ENCODE measurements around the gene HOXD11.
A peak's percentile ranks its signal among the peaks of the same experiment; 100 is the strongest.

HOXD11 gene

GRCh38 chr2:176130957-176131847, 24.1 kb downstream of the HOXD11 start:
- no peak for DNase-seq (ENCODE audit: low spot score)
- no peak for FAIRE-seq

- no peak for FAIRE-seq
These were observed 24.7 kb downstream of the HOXD11 start for GRCh38 chr2:176131848-176132158.

GRCh38 chr2:176132205-176133171, 25.4 kb downstream of the HOXD11 start:
- DNase-seq (ENCODE audit: low spot score): no peak

More at GRCh38 chr2:176131848-176132158, 24.7 kb downstream of the HOXD11 start:
- DNase-seq (ENCODE audit: low spot score): no peak

GRCh38 chr2:176133389-176133788, 26.3 kb downstream of the HOXD11 start:
- no peak for DNase-seq (ENCODE audit: low spot score)
- no peak for FAIRE-seq

More at GRCh38 chr2:176132205-176133171, 25.4 kb downstream of the HOXD11 start:
- no peak for FAIRE-seq

- FAIRE-seq (no peak), DNase-seq (ENCODE audit: low spot score) (no peak)
These were observed 27.0 kb downstream of the HOXD11 start for GRCh38 chr2:176134035-176134434.

- FAIRE-seq: no peak
- peak; percentile 44 for DNase-seq (ENCODE audit: low spot score)
These were observed 28.0 kb downstream of the HOXD11 start for GRCh38 chr2:176135035-176135440.

- DNase-seq (ENCODE audit: low spot score) (peak; percentile 22), FAIRE-seq (no peak)
These were observed 29.5 kb downstream of the HOXD11 start for GRCh38 chr2:176136374-176137251.

GRCh38 chr2:176137252-176137580, 30.1 kb downstream of the HOXD11 start:
- DNase-seq (ENCODE audit: low spot score) (no peak), FAIRE-seq (no peak)

GRCh38 chr2:176137906-176138305, 30.8 kb downstream of the HOXD11 start:
- no peak for DNase-seq (ENCODE audit: low spot score)
- no peak for FAIRE-seq

- no peak for DNase-seq (ENCODE audit: low spot score)
- no peak for FAIRE-seq
These were observed 31.4 kb downstream of the HOXD11 start for GRCh38 chr2:176138526-176138922.

GRCh38 chr2:176138923-176139660, 32.0 kb downstream of the HOXD11 start:
- FAIRE-seq (no peak), DNase-seq (ENCODE audit: low spot score) (no peak)

- DNase-seq (ENCODE audit: low spot score): no peak
- FAIRE-seq: no peak
These were observed 32.8 kb downstream of the HOXD11 start for GRCh38 chr2:176139661-176140512.

GRCh38 chr2:176140513-176141317, 33.6 kb downstream of the HOXD11 start:
- DNase-seq (ENCODE audit: low spot score) (peak; percentile 47), FAIRE-seq (no peak)

- no peak for FAIRE-seq
- DNase-seq (ENCODE audit: low spot score): no peak
These were observed 35.2 kb downstream of the HOXD11 start for GRCh38 chr2:176142281-176142680.

- FAIRE-seq: no peak
- no peak for DNase-seq (ENCODE audit: low spot score)
These were observed 38.2 kb downstream of the HOXD11 start for GRCh38 chr2:176145085-176145969.

- no peak for FAIRE-seq
- DNase-seq (ENCODE audit: low spot score): no peak
These were observed 39.0 kb downstream of the HOXD11 start for GRCh38 chr2:176146101-176146500.

- DNase-seq (ENCODE audit: low spot score) (no peak), FAIRE-seq (no peak)
These were observed 39.6 kb downstream of the HOXD11 start for GRCh38 chr2:176146645-176147044.
